SK-N-SH (cell line): ENCODE results near the gene GPR39. TPM values are rescaled to one million over a fixed set of nuclear protein-coding genes. Genes with fewer than 3 reads are reported as not detected.

Source experiments
- CTCF ChIA-PET: fragments of 300-600, 350-600 bp; formaldehyde crosslinking; extraction: SDS; loops from one replicate; lab custom pipeline; 2021; lab: Yijun Ruan, JAX
- POLR2A ChIA-PET: fragments of 350-600 bp; sonication (Branson Sonifier 250); formaldehyde crosslinking; extraction: SDS; loops from one replicate; lab custom pipeline; 2020; ENCODE audit warnings: antibody characterized with exemption, inconsistent platforms; lab: Yijun Ruan, JAX
- DNase-seq: peaks from one replicate; pipeline ENCODE4 v3.0.0; 2012
- H2AFZ ChIP-seq: fragments of 200-600 bp; sonication (generic); 2 replicates; pipeline ENCODE4 v1.8.1; 2016; ENCODE audit warnings: antibody characterized with exemption, mild to moderate bottlenecking, low read depth
- H3F3A ChIP-seq: fragments of 200-600 bp; sonication (generic); replicated peaks from 2 replicates; pipeline ENCODE3; 2016; ENCODE audit warnings: antibody characterized with exemption, mild to moderate bottlenecking; ENCODE audit not compliant: insufficient read depth
- H3K27ac ChIP-seq, 2 experiments: fragments of 200-500 bp in 1 of 2; fragments of 200-600 bp in 1 of 2; sonication (Bioruptor generic) in 1 of 2; sonication (generic), shearing (Covaris generic) in 1 of 2; 2 replicates each; pipeline versions ENCODE4 v1.5.1 to v1.6.1; 2014 to 2016; ENCODE audit warnings: low read depth in 2 of 2, inconsistent platforms in 1 of 2, low read length in 1 of 2, mild to moderate bottlenecking in 1 of 2, mixed read lengths in 1 of 2
- H3K27me3 ChIP-seq: fragments of 200-600 bp; sonication (generic), shearing (Covaris generic); 2 replicates; pipeline ENCODE4 v1.6.1; 2016; ENCODE audit warnings: mixed run types; ENCODE audit not compliant: insufficient read depth
- H3K36me3 ChIP-seq, 2 experiments: fragments of 200-500 bp in 1 of 2; fragments of 200-600 bp in 1 of 2; sonication (Bioruptor generic) in 1 of 2; sonication (generic) in 1 of 2; replicated peaks in 1 of 2; 2 replicates each; pipeline versions ENCODE3 to v1.5.1; 2014 to 2016; ENCODE audit warnings: low read length in 1 of 2, mild to moderate bottlenecking in 1 of 2; ENCODE audit not compliant: insufficient read depth in 2 of 2, control insufficient read depth in 1 of 2
- H3K4me1 ChIP-seq, 2 experiments: fragments of 200-500 bp in 1 of 2; fragments of 200-600 bp in 1 of 2; sonication (Bioruptor generic) in 1 of 2; sonication (generic), shearing (Covaris generic) in 1 of 2; 2 replicates each; pipeline versions ENCODE4 v1.5.1 to v1.6.1; 2014 to 2016; ENCODE audit warnings: low read depth in 1 of 2, low read length in 1 of 2, mixed run types in 1 of 2; ENCODE audit not compliant: insufficient read depth in 2 of 2, control insufficient read depth in 1 of 2
- H3K4me2 ChIP-seq: fragments of 200-600 bp; sonication (generic), shearing (Covaris generic); 2 replicates; pipeline ENCODE4 v1.6.1; 2017; ENCODE audit warnings: mixed run types
- H3K4me3 ChIP-seq, 2 experiments: fragments of 200-500 bp in 1 of 2; fragments of 200-600 bp in 1 of 2; sonication (Bioruptor generic) in 1 of 2; sonication (generic), shearing (Covaris generic) in 1 of 2; 2 replicates each; pipeline versions ENCODE4 v1.5.1 to v1.8.1; 2014 to 2016; ENCODE audit warnings: low read depth in 2 of 2, inconsistent platforms in 1 of 2, low read length in 1 of 2, mild to moderate bottlenecking in 1 of 2, mixed read lengths in 1 of 2, moderate library complexity in 1 of 2
- H3K79me2 ChIP-seq: fragments of 200-600 bp; sonication (generic); 2 replicates; pipeline ENCODE4 v1.8.1; 2017; ENCODE audit warnings: mild to moderate bottlenecking; ENCODE audit not compliant: insufficient read depth
- H3K9ac ChIP-seq: fragments of 200-600 bp; sonication (generic); 2 replicates; pipeline ENCODE4 v1.6.1; 2017; ENCODE audit warnings: mixed run types
- H3K9me2 ChIP-seq: fragments of 200-600 bp; sonication (generic); 2 replicates; pipeline ENCODE4 v1.6.1; 2017; ENCODE audit warnings: mixed run types
- H3K9me3 ChIP-seq: fragments of 200-600 bp; sonication (generic); 2 replicates; pipeline ENCODE4 v1.6.1; 2017; ENCODE audit warnings: mixed run types, mild to moderate bottlenecking, moderate library complexity
- H4K20me1 ChIP-seq: fragments of 200-600 bp; sonication (generic); 2 replicates; pipeline ENCODE4 v1.6.1; 2017; ENCODE audit warnings: mild to moderate bottlenecking, mixed run types; ENCODE audit not compliant: insufficient read depth
- ELF1 ChIP-seq: IDR thresholded peaks from 2 replicates; pipeline ENCODE4 v1.4.0; 2012
- EZH2phosphoT487 ChIP-seq: fragments of 200-600 bp; sonication (generic); IDR thresholded peaks from 2 replicates; pipeline ENCODE4 v1.6.1; 2017; ENCODE audit warnings: low read depth, mixed run types, mild to moderate bottlenecking, antibody characterized with exemption, moderate library complexity, borderline replicate concordance
- FOSL2 ChIP-seq: IDR thresholded peaks from 2 replicates; pipeline ENCODE4 v1.4.0; 2012; ENCODE audit warnings: low read depth, mild to moderate bottlenecking, moderate library complexity, borderline replicate concordance
- FOXJ3 ChIP-seq: sonication (generic); formaldehyde crosslinking; IDR thresholded peaks from 2 replicates; pipeline ENCODE4 v1.5.1; 2020; ENCODE audit warnings: mild to moderate bottlenecking, missing genetic modification reagents
- FOXM1 ChIP-seq: IDR thresholded peaks from 2 replicates; pipeline ENCODE4 v1.4.0; 2012; ENCODE audit warnings: low read depth, mild to moderate bottlenecking
- GATA2 ChIP-seq: sonication (generic); formaldehyde crosslinking; IDR thresholded peaks from 2 replicates; pipeline ENCODE4 v1.5.0; 2020; ENCODE audit warnings: mild to moderate bottlenecking, missing genetic modification reagents
- IRF3 ChIP-seq: fragments of 150-350 bp; IDR thresholded peaks from 2 replicates; pipeline ENCODE4 v1.6.1; 2016; ENCODE audit warnings: mild to moderate bottlenecking, low read depth, low read length
- JUND ChIP-seq: IDR thresholded peaks from 2 replicates; pipeline ENCODE4 v1.4.0; 2012
- MAX ChIP-seq: IDR thresholded peaks from 2 replicates; pipeline ENCODE4 v1.4.0; 2012; ENCODE audit warnings: low read depth
- NFIC ChIP-seq: IDR thresholded peaks from 2 replicates; pipeline ENCODE4 v1.4.0; 2012; ENCODE audit warnings: borderline replicate concordance
- NRF1 ChIP-seq: IDR thresholded peaks from 2 replicates; pipeline ENCODE4 v1.6.1; 2012; ENCODE audit warnings: low read depth, mild to moderate bottlenecking, low read length
- RCOR1 ChIP-seq: fragments of 150-350 bp; IDR thresholded peaks from 2 replicates; pipeline ENCODE4 v1.6.1; 2017; ENCODE audit warnings: antibody characterized with exemption, low read length
- RFX5 ChIP-seq: IDR thresholded peaks from 2 replicates; pipeline ENCODE4 v1.6.1; 2012; ENCODE audit warnings: mild to moderate bottlenecking, improper control_type of control experiment, low read length
- RXRA ChIP-seq: IDR thresholded peaks from 2 replicates; pipeline ENCODE4 v1.4.0; 2012; ENCODE audit warnings: low read depth, mild to moderate bottlenecking, borderline replicate concordance
- SMC3 ChIP-seq: IDR thresholded peaks from 2 replicates; pipeline ENCODE4 v1.6.1; 2012; ENCODE audit warnings: low read depth, low read length, improper control_type of control experiment
- TCF12 ChIP-seq: IDR thresholded peaks from 2 replicates; pipeline ENCODE4 v1.4.0; 2012
- USF2 ChIP-seq: fragments of 150-350 bp; IDR thresholded peaks from 2 replicates; pipeline ENCODE4 v1.6.1; 2017; ENCODE audit warnings: antibody characterized with exemption, low read length, low read depth, borderline replicate concordance
- YY1 ChIP-seq: IDR thresholded peaks from 2 replicates; pipeline ENCODE4 v1.4.0; 2012; ENCODE audit warnings: low read depth, mild to moderate bottlenecking
- WGBS: methylation state at CpG from one replicate; pipeline ENCODE4 v1.1.6; 2017; ENCODE audit warnings: low lambda C conversion rate; 5-methylcytosine and 5-hydroxymethylcytosine counted together
- polyA plus RNA-seq, 3 experiments: library from polyadenylated mRNA; depleted of rRNA; stranded (reverse); fragments of >200 nt; gene quantifications; 2 replicates each; pipeline ENCODE4 v1.2.3, GENCODE V29; 2012
- small RNA-seq, 7 experiments: library from RNA; depleted of rRNA; stranded (forward); fragments of <200 nt; gene quantifications; one replicate each; pipeline ENCODE3, GENCODE V24; 2012

Gene GPR39
- polyA plus RNA-seq, 1 of the 3 experiments (the other 2 are of a cell fraction), result 2.3 TPM

GRCh38 chr2:132691556-132691955 lies 275.0 kb downstream of the GPR39 start:
- H3K27ac ChIP-seq, result no peak overlapping the region
- WGBS, result 85% methylated on average over 4 of the region's 4 CpGs
- H3K9me2 ChIP-seq, result no peaks in the 10 kb centered on the region
- H3K4me3 ChIP-seq, result no peak overlapping the region
- ChIA-PET CTCF (no interaction called here), POLR2A (no interaction called here)
- H3K79me2 ChIP-seq, result no peaks in the 10 kb centered on the region
- no peaks in the 10 kb centered on the region for H3K4me1 ChIP-seq
- TF ChIP-seq SMC3 (no peak), NRF1 (no peak), RCOR1 (no peak), ELF1 (no peak), RXRA (no peak), EZH2phosphoT487 (no peak), USF2 (no peak), MAX (no peak), JUND (no peak), TCF12 (no peak), RFX5 (no peak), NFIC (no peak), IRF3 (no peak), GATA2 (CRISPR knock-in tag) (no peak), FOXJ3 (CRISPR knock-in tag) (no peak), FOXM1 (no peak), FOSL2 (no peak)
- TF ChIP-seq, all 33 proteins: peak for 0
- H3K36me3 ChIP-seq, result no peaks in the 10 kb centered on the region
- H2AFZ ChIP-seq, result no peak overlapping the region
- H3K9me3 ChIP-seq, result no peaks in the 10 kb centered on the region
- H3K4me2 ChIP-seq, result no peak overlapping the region
- DNase-seq, result no peak
- H3K27me3 ChIP-seq, result no peaks in the 10 kb centered on the region
- no peaks in the 10 kb centered on the region for H3F3A ChIP-seq
- H3K9ac ChIP-seq, result no peak overlapping the region
- H4K20me1 ChIP-seq, result no peaks in the 10 kb centered on the region

GRCh38 chr2:132692816-132693215 lies 276.2 kb downstream of the GPR39 start:
- Histone ChIP-seq H4K20me1 (no peaks in the 10 kb centered on the region), H3K9me3 (no peaks in the 10 kb centered on the region), H3K9me2 (no peaks in the 10 kb centered on the region), H3K4me1 (no peaks in the 10 kb centered on the region), H3F3A (no peaks in the 10 kb centered on the region), H3K36me3 (no peaks in the 10 kb centered on the region), H3K79me2 (no peaks in the 10 kb centered on the region), H2AFZ (no peak overlapping the region), H3K4me2 (no peak overlapping the region), H3K27ac (no peak overlapping the region), H3K27me3 (no peaks in the 10 kb centered on the region), H3K4me3 (no peak overlapping the region), H3K9ac (no peak overlapping the region)
- TF ChIP-seq YY1 (no peak), RCOR1 (no peak)
- POLR2A ChIA-PET, result no interaction called here
- 83% methylated on average over 1 of the region's 1 CpG for WGBS
- DNase-seq, result no peak
- CTCF ChIA-PET, result no interaction called here

Small RNA genes lying within 50 kb of the gene (small RNA-seq; reads per million reads assigned to genes)
- gene RNU6-175P, result 0 reads per million in 7 experiments
